ENCODE measurements around the gene NR4A3. TPM values are rescaled to one million over a fixed set of nuclear protein-coding genes. Genes with fewer than 3 reads are reported as not detected.

Gene NR4A3
- total and polyA plus RNA-seq, 2 of the 13 experiments (the other 11 are each of a cell fraction or from before 2014, with no cell fraction given) = 0.02 to 0.09 TPM

DNA sequence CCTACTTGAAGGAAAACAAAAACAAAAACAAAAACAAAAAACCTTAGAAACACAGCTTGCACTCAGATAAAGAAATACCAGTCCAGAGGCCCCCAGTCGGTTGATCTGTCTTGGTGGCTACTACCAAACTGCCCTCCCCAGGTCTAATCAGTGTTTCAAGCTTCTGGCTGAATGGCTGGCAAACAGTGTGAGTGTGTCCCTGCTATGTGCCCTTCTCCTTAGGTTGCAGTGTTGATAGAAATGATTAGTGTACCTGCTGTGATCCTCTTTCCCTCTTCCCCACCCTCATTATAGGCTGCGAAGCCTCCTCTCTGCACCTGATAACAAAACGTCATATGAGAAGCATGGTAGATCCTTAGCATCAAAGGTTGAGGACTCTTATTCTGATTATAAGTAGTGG, 12.8 kb downstream of the NR4A3 start:
- ChIA-PET POLR2A (no interaction called here), CTCF (ENCODE audit: low intra/inter-chr PET ratio, low total read pairs) (no interaction called here)
- 67% methylated on average over 3 of the region's 3 CpGs for WGBS (ENCODE audit: low lambda C conversion rate)
- Histone ChIP-seq H3K9me3 (ENCODE audit: low read length) (no peaks in the 10 kb centered on the region), H3K9ac (ENCODE audit: insufficient read depth, low read depth, low read length) (no peak overlapping the region), H2AFZ (ENCODE audit: low read length) (no peak overlapping the region), H4K20me1 (ENCODE audit: insufficient read depth, low read length) (no peaks in the 10 kb centered on the region), H3K79me2 (ENCODE audit: insufficient read depth, low read length) (no peaks in the 10 kb centered on the region), H3K4me3 (replicated peaks in 1 of 3; ENCODE audit: insufficient read depth in 1 of 3, low read depth in 2 of 3, low read length in 3 of 3) (no peak overlapping the region), H3K27ac (ENCODE audit: extremely low read length, insufficient read depth, low read length) (no peak overlapping the region), H3K27me3 (ENCODE audit: control insufficient read depth in 1 of 2, insufficient read depth in 2 of 2, low read length in 2 of 2) (peaks cover 0 to 13% of the 10 kb centered on the region in 2 experiments; a peak in 1 of 5 replicates), H3K4me1 (ENCODE audit: insufficient read depth, low read length) (no peaks in the 10 kb centered on the region), H3K4me2 (ENCODE audit: low read depth, low read length) (no peak overlapping the region), H3K36me3 (replicated peaks in 1 of 2; ENCODE audit: control insufficient read depth in 1 of 2, insufficient read depth in 2 of 2, low read length in 2 of 2) (no peaks in the 10 kb centered on the region)
- no TSS peak for BruUV-seq (replicated peaks)
- in situ Hi-C loops (cut with HindIII; ENCODE audit: extremely low pct_ligation_motif_present, low pct_unique_long_range_greater_than_20kb) = no loop called here
- FAIRE-seq (no peak), DNase-seq (ENCODE audit: low spot score) (no peak), ATAC-seq (no peak)
- TF ChIP-seq ZNF224 (CRISPR knock-in tag; IDR thresholded peaks at IDR 0.05) (no peak), ZMYM3 (CRISPR knock-in tag; IDR thresholded peaks at IDR 0.05) (no peak), ZNF143 (CRISPR knock-in tag; IDR thresholded peaks at IDR 0.05) (no peak), ZNF296 (CRISPR knock-in tag; conservative IDR thresholded peaks at IDR 0.05) (no peak), ZMAT3 (CRISPR knock-in tag; conservative IDR thresholded peaks at IDR 0.05) (no peak), ELF1 (CRISPR knock-in tag; IDR thresholded peaks at IDR 0.05) (no peak), TFAP4 (IDR thresholded peaks at IDR 0.05; ENCODE audit: borderline replicate concordance, low read depth) (no peak)
- intact Hi-C loops (cut with micrococcal nuclease; ENCODE audit: unreplicated experiment) = no loop called here

DNA sequence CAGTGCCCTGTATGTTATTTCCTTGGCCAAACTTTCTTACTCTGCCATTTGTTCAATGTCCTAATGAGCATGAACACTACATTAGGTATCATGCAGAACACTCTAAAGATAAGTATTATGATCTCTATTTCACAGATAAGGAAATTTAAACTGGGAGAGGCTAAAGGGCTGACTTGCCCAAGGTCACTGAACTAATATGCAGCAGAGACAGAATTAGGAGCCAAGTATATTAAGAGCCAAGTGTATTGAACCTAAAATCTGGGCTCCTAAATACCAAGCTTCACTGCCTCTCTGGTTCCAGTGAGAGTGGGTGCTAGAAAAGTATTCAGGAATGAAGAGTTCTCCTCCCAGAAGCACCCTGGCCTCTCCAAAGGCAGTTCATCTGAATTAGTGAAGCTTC, 13.5 kb downstream of the NR4A3 start:
- no peaks in the 10 kb centered on the region for H3K36me3 ChIP-seq (replicated peaks in 1 of 2; ENCODE audit: control insufficient read depth in 1 of 2, insufficient read depth in 2 of 2, low read length in 2 of 2)
- no peaks in the 10 kb centered on the region for H3K4me1 ChIP-seq (ENCODE audit: insufficient read depth, low read length)
- ChIA-PET POLR2A (no interaction called here), CTCF (ENCODE audit: low intra/inter-chr PET ratio, low total read pairs) (no interaction called here)
- intact Hi-C loops (cut with micrococcal nuclease; ENCODE audit: unreplicated experiment) = no loop called here
- no peak overlapping the region for H3K27ac ChIP-seq (ENCODE audit: extremely low read length, insufficient read depth, low read length)
- ATAC-seq (no peak), DNase-seq (ENCODE audit: low spot score) (no peak), FAIRE-seq (no peak)
- H3K4me2 ChIP-seq (ENCODE audit: low read depth, low read length) = no peak overlapping the region
- H3K9ac ChIP-seq (ENCODE audit: insufficient read depth, low read depth, low read length) = no peak overlapping the region
- BruUV-seq (replicated peaks) = no TSS peak
- H3K27me3 ChIP-seq (ENCODE audit: control insufficient read depth in 1 of 2, insufficient read depth in 2 of 2, low read length in 2 of 2) = 0 out of 5 replicates have a peak, but pooled peaks cover 0 to 13% of the 10 kb centered on the region in 2 experiments
- H4K20me1 ChIP-seq (ENCODE audit: insufficient read depth, low read length) = no peaks in the 10 kb centered on the region
- no peak overlapping the region for H3K4me3 ChIP-seq (replicated peaks in 1 of 3; ENCODE audit: insufficient read depth in 1 of 3, low read depth in 2 of 3, low read length in 3 of 3)
- in situ Hi-C loops (cut with HindIII; ENCODE audit: extremely low pct_ligation_motif_present, low pct_unique_long_range_greater_than_20kb) = no loop called here
- H3K9me3 ChIP-seq (ENCODE audit: low read length) = no peaks in the 10 kb centered on the region
- no peak overlapping the region for H2AFZ ChIP-seq (ENCODE audit: low read length)
- H3K79me2 ChIP-seq (ENCODE audit: insufficient read depth, low read length) = no peaks in the 10 kb centered on the region
- TF ChIP-seq SP140L (CRISPR knock-in tag; IDR thresholded peaks at IDR 0.05; ENCODE audit: borderline replicate concordance) (no peak), ELF4 (CRISPR knock-in tag; IDR thresholded peaks at IDR 0.05; ENCODE audit: borderline replicate concordance) (no peak), NCOA1 (CRISPR knock-in tag; IDR thresholded peaks at IDR 0.05) (no peak), ZNF746 (CRISPR knock-in tag; IDR thresholded peaks at IDR 0.05) (no peak), TEAD2 (CRISPR knock-in tag; IDR thresholded peaks at IDR 0.05) (no peak), BCL6 (CRISPR knock-in tag; IDR thresholded peaks at IDR 0.05) (no peak), SCMH1 (CRISPR knock-in tag; IDR thresholded peaks at IDR 0.05; ENCODE audit: borderline replicate concordance) (no peak), PHF20 (CRISPR knock-in tag; IDR thresholded peaks at IDR 0.05) (no peak)
- TF ChIP-seq, protein P1, sequence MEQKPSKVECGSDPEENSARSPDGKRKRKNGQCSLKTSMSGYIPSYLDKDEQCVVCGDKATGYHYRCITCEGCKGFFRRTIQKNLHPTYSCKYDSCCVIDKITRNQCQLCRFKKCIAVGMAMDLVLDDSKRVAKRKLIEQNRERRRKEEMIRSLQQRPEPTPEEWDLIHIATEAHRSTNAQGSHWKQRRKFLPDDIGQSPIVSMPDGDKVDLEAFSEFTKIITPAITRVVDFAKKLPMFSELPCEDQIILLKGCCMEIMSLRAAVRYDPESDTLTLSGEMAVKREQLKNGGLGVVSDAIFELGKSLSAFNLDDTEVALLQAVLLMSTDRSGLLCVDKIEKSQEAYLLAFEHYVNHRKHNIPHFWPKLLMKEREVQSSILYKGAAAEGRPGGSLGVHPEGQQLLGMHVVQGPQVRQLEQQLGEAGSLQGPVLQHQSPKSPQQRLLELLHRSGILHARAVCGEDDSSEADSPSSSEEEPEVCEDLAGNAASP (CRISPR knock-in tag; IDR thresholded peaks at IDR 0.05; ENCODE audit: borderline replicate concordance) = no peak
- TF ChIP-seq, protein P2, sequence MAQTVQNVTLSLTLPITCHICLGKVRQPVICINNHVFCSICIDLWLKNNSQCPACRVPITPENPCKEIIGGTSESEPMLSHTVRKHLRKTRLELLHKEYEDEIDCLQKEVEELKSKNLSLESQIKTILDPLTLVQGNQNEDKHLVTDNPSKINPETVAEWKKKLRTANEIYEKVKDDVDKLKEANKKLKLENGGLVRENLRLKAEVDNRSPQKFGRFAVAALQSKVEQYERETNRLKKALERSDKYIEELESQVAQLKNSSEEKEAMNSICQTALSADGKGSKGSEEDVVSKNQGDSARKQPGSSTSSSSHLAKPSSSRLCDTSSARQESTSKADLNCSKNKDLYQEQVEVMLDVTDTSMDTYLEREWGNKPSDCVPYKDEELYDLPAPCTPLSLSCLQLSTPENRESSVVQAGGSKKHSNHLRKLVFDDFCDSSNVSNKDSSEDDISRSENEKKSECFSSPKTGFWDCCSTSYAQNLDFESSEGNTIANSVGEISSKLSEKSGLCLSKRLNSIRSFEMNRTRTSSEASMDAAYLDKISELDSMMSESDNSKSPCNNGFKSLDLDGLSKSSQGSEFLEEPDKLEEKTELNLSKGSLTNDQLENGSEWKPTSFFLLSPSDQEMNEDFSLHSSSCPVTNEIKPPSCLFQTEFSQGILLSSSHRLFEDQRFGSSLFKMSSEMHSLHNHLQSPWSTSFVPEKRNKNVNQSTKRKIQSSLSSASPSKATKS (CRISPR knock-in tag; IDR thresholded peaks at IDR 0.05) = no peak

Data from HepG2 (cell line).